HL-60/S4 treated with retinoic acid at 250 ng/mL for 4 days and 3 days (cell line): ENCODE measurements around the gene ATP2A1.

Source experiments
- in situ Hi-C: fragments of 300-500 bp; cut with MboI; formaldehyde crosslinking; loops from 2 replicates; pipeline ENCODE4 v1.7.0; 2022; ENCODE audit warnings: low sequenced_read_pairs

ATP2A1 gene

DNA sequence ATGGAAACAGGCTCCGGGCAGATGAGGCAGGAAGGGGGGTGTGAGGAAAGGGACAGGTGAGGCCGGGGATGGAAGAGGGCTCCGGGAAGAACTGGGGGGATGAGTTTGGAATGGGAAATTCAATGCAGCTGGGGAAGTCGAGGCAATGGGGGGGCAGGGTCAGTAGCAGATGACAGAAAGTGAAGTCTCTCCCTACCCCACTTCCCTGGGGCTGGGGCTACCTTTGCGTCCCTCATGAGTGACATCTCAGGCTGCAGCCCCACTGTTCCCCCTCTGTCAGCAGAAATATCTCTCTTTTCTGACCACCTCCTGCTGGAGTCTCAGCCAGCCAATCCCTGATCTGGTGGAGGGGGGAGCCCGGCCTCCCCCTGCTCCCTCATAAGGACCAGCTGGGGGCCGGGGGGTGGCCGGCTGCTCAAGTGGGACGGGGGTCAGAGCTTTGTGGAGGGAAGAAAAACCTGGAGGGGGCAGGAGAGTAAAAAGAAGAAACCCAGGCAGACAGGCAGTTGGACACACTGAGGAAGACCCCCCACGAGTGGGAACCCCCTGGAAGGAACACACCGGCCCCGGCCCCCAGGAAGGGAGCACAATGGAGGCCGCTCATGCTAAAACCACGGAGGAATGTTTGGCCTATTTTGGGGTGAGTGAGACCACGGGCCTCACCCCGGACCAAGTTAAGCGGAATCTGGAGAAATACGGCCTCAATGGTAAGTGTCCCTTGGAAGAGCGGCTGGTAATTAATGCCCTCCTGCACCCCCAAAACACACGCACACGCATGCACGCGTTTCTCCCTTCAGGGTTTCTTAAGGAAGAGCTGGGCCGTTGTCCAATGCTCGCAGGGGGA lies at the start of gene ATP2A1:
TSS of gene ATP2A1 (plus strand) at position 406 of the 844 bp plus-strand sequence. CDS start at position 590, 184 bp downstream.
- in situ Hi-C loops, result loop anchor here (5.0 kb wide), 1 partner anchor 46 kb away; no protein-coding TSS in a partner anchor

DNA sequence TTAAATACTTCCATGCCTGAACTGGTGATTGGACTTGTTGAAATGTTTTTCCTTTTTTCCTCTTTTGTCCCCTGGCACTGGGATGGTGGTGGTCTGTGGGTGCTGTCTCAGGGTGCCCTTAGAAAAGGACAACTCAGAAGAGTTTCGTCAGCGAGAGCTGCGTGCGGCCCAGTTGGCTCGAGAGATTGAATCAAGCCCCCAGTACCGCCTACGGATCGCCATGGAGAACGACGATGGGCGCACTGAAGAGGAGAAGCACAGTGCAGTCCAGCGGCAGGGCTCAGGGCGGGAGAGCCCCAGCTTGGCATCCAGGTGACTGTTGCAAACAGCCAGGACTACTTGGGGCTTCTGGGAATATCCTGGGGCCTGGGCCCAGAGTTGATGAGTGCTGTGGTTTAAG lies 48.5 kb upstream of the ATP2A1 start:
- in situ Hi-C loops, result loop anchor here (5.0 kb wide), 1 partner anchor 48 kb away; the partner anchor contains the start of gene ATP2A1

DNA sequence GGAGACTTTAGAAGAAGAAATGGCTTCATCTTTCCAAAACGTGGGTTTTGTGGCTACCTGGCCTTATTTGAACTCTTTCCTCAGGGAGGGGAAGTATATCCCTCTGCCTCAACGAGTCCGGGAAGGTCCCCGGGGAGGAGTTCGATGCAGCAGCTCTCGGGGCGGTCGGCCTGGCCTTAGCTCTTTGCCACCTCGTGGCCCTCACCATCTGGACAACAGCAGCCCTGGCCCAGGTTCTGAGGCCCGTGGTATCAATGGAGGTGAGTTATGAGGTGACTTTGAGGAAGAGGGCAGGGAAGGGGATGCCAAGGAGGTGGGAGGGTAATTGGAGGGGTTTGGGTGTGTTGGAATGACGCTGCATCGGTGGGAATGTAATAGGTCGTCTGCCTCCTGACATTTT lies 47.8 kb upstream of the ATP2A1 start:
- in situ Hi-C loops, result loop anchor here (5.0 kb wide), 1 partner anchor 47 kb away; the partner anchor contains the start of gene ATP2A1

DNA sequence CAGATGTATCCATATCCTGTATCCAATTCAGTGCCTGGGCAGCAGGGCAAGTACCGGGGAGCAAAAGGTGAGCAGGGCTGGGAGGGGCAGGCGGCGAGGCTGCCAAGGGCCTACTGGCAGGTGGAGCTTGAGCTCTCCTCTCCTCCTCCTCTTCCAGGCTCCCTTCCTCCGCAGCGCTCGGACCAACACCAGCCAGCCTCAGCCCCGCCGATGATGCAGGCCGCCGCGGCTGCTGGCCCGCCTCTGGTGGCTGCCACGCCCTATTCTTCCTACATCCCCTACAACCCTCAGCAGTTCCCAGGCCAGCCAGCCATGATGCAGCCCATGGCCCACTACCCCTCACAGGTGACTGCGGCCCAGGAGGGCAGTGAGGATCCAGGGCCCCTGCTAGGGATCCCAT lies 43.9 kb upstream of the ATP2A1 start:
- in situ Hi-C loops, result loop anchor here (5.0 kb wide), 1 partner anchor 43 kb away; the partner anchor contains the start of gene ATP2A1

DNA sequence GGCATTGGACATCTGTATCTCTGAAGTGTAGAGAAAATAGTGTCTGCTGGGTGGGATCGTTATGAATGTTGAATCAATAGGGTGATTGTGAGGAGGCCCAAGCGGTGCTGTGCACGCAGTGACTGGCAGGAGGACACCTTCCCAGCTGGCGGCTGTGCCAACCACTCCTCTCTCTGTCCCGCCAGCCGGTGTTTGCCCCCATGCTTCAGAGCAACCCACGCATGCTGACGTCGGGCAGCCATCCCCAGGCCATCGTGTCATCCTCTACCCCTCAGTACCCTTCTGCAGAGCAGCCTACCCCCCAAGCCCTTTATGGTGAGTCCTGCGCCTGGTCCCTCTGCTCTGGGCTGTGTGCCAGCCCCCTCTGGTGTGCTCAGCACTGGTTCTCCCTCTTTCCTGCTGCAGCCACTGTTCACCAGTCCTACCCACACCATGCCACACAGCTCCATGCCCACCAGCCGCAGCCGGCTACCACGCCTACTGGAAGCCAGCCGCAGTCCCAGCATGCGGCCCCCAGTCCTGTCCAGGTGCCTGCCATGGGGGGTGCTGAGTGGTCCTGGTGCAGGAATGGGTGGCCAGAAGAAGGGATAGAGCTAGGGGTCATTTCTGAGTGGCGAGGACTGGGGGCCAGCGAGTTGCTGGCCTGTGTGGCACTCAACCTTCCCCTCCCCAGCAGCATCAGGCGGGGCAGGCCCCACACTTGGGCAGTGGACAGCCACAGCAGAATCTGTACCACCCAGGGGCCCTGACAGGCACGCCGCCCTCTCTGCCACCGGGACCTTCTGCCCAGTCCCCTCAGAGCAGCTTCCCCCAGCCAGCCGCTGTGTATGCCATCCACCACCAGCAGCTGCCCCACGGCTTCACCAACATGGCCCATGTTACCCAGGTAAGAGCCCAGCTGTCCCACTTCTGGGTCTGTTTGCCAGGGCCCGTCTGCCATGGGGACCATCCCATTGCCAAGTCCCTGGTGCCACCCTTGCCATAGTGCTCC lies 43.1 kb upstream of the ATP2A1 start:
- in situ Hi-C loops, result loop anchor here (5.0 kb wide), 1 partner anchor 42 kb away; the partner anchor contains the start of gene ATP2A1

DNA sequence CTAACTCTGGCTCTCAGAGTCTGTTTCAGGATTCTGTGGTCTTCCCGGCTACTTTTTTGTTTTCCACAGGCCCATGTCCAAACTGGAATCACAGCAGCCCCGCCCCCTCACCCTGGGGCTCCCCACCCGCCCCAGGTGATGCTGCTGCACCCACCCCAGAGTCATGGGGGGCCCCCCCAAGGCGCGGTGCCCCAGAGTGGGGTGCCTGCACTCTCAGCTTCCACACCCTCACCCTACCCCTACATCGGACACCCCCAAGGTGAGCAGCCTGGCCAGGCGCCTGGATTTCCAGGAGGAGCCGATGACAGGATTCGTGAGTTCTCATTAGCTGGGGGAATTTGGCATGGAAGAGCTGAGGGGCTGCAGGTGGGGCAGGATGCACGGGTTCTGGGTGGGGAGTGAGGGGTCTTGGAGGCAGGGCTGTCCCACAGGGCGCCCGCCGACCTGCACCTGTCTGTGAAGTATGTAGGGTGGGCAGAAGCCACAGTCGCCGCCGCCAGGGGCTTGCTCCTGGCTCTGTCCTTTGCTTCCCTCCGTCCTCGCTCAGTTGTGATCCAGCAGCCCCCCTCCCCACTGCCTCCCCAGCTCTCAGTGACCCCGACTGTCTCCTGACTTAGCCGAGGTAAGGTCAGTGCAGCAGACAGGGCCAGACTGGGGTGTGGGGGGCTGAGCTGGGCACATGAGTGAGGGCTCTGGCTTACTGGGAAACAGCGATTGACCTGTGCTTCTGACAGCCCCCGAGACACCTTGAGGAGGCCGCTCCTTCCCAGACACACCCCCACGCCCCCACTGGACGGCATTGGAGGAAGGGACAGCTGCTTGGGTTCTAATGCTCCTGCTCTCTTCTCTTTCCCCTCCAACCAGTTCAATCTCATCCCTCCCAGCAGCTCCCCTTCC lies 42.2 kb upstream of the ATP2A1 start:
- in situ Hi-C loops, result no loop called here

DNA sequence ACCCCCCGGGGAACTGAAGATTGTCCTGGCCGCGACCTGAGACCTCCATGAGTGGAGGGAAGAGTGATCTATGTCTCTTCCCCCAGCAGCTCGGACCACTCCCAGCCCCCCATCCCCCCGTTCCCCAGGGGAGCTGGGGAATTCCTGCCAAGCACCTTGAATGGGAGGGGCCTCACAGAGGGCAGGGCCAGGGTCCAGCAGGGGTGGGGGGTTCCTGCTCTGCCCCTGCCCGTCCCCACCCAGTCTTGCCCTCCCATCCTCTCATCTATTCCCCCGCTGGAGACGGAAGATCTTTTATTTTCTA lies 41.6 kb upstream of the ATP2A1 start:
- in situ Hi-C loops, result no loop called here

DNA sequence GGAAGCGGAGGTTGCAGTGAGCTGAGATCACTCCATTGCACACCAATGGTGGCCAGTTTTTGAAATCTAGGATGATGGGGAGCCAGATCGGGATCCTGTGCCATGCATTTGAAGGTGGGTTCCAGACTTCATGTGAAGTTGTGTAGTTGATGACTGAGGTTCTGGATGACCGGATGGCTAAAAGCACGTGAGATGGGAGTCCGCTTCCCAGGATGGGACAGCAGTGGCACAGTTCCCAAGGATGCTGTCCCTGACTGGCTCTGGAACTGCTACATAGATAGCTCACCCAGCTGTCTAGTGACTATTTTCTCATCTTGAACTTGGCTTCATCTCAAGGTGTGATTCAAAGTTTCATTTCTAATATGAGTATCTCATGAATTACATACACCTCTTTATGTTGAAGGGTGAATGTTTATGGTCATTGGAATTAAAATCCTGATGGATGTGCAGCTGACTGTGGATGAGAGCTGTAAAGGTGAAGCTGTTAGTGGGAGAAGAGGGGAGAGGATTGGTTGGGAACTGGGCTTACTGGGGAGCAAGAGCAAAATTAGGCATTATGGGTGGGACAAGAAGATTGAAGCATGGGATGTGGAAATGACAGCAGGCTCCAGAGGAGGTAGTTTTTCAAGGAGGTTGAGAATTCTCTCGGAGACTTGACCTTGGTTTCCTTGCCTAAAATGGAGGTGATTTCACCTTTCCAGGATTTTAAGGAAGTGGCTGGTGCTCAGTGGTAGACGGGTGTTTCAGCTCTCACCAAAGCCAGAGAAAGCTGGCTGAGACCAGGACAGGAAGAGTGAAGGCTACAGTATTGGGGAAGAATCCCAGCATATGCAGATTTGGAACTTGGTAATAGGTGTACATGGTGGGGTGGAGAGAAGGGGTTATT lies 40.4 kb upstream of the ATP2A1 start:
- in situ Hi-C loops, result no loop called here

DNA sequence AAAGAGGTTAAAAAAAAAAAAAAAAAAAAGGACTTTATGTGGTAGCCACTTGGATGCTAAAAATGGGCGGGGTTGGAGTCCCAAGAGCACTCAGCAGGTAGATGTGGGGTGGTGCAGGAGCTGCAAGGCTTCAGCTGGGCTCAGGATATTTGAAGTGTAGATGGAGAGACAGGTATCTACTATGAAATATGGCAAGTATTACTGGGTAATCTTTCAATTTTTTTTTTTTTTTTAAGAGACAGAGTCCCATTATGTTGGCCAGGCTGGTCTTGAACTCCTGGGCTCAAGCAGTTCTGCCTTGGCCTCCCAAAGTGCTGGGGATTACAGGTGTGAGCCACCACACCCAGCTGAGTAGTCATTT lies 39.8 kb upstream of the ATP2A1 start:
- in situ Hi-C loops, result no loop called here

DNA sequence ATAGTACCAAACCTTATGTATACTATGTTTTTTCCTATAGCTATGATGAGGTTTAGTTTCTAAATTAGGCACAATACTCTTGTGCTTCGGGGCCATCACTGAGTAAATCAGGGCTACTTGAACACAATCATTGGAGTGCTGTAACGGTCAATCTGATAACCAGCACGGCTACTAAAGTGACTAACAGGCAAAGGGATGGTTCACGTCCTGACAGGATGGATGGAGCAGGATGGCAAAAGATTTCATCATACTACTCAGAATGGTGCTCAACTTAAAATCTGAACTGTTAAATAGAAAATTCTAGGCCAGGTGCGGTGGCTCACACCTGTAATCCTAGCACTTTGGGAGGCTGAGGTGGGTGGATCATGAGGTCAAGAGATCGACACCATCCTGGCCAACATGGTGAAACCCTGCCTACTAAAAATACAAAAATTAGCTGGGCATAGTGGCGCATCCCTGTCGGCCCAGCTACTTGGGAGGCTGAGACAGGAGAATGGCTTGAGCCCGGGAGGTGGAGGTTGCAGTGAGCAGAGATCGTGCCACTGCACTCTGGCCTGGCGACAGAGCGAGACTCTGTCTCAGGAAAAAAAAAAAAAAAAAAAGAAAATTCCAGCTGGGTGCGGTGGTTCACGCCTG lies 39.2 kb upstream of the ATP2A1 start:
- in situ Hi-C loops, result no loop called here

DNA sequence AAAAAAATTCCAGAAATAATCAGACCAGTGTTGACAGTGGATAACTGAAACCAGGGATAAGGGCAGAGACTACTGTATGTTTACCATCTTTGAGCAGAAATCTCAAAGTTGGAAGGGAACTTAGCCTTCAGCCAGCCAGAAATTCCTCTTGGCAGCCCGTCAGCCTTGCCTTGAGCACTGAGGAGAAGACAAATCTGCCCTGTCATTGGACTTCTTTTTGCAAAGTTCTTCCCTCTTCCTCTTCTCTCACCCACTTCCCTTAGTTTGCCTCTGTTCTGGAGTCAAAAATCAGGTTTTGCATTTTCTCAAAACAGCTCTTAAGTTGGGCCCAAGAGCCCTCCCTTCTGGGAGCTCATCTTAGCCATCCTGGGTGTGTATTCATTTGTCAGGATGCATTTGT lies 38.4 kb upstream of the ATP2A1 start:
- in situ Hi-C loops, result no loop called here

DNA sequence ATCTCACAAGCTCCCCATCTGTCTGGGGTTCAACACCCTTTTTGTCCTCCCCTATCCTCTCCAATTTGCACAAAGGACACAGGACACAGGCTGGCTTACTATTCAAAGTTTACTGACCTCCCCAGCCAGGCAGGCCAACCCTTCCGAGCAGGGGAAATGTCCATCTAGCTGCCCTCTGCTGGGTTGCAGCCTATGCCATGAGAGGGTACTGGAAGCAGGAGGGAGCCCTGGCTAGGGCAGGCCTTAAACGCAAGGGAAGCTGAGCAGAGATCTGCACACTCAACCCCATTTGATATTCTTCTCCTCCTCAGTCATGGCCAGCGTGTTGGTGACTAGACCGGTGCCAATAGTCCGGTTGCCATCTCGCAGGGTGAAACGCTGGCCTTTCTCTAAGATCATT lies 35.6 kb upstream of the ATP2A1 start:
- in situ Hi-C loops, result no loop called here

DNA sequence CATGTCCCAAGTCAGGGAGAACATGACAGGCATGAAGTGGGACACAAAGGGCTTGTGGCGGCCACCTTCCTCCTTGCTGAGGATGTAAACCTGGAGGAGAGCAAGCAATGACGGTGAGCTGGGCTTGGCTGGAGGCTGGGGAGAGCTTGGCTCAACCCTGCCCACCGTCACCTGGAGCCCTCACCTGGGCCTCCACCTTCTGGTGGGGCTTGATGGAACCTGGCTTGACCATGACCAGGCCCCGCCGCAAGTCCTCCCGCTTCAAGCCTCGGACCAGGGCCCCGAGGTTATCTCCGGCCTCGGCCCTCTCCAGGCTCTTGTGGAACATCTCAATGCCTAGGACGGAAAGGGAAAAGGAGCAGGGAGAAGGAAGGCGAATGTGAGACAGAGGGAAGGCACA lies 34.5 kb upstream of the ATP2A1 start:
- in situ Hi-C loops, result no loop called here

DNA sequence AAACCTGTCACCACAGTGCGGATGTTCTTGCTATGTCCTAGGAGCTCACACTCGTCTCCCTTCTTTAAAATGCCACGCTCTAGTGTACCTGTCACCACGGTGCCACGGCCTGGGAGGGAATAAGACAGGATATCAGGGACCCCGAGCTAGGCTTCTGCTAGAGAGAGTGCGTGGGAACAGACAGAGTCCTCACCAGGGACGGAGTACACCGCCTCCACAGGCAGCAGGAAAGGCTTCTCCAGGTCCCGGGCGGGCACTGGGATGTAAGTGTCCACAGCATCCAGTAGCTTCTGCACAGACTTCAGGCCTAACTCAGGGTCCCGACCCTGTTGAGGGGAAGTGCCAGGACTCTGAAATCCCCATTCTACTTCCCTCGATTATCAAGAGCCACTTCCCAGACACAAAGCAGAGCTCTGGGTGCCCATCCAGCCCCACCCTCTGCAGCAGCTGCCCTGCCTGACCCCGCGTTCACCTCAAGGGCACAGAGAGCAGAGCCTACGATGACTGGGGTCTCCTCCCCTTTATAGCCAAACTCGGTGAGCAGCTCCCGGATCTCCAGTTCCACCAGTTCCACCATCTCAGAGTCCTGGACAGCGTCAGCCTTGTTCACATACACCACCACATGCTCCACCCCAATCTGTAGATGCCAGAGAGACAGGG lies 33.9 kb upstream of the ATP2A1 start:
- in situ Hi-C loops, result no loop called here

DNA sequence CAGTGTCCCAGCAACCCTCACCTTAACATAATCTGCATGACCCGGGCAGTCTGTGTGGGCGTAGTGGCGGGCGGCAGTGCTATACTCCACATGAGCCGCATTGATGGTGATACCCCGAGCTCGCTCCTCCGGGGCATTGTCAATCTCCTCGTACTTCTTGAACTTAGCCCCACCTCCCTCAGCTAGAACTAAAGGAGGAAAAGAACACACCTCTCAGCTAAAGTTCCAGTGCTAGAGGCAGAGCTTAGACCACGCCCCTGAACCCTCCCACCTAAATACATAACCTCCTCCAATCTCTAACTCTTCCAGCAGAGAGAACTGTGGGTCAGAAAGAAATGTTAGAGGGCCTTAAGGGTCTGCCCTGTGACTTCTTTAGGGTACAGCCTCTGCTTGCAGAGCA lies 33.0 kb upstream of the ATP2A1 start:
- in situ Hi-C loops, result no loop called here

DNA sequence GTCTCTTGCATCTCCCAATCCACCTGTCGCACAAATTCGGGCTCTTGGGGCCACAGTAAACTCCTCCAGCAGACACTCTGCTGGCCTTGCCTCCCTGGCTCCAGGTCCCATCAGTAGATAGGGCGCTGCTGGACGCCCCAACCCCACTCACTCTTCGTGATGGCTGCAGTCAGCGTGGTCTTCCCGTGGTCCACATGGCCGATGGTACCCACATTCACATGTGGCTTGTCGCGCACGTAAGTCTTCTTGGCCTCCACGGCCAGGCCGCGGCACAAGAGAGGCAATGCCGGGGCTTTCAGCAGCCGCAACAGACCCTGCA lies 32.6 kb upstream of the ATP2A1 start:
- in situ Hi-C loops, result no loop called here

DNA sequence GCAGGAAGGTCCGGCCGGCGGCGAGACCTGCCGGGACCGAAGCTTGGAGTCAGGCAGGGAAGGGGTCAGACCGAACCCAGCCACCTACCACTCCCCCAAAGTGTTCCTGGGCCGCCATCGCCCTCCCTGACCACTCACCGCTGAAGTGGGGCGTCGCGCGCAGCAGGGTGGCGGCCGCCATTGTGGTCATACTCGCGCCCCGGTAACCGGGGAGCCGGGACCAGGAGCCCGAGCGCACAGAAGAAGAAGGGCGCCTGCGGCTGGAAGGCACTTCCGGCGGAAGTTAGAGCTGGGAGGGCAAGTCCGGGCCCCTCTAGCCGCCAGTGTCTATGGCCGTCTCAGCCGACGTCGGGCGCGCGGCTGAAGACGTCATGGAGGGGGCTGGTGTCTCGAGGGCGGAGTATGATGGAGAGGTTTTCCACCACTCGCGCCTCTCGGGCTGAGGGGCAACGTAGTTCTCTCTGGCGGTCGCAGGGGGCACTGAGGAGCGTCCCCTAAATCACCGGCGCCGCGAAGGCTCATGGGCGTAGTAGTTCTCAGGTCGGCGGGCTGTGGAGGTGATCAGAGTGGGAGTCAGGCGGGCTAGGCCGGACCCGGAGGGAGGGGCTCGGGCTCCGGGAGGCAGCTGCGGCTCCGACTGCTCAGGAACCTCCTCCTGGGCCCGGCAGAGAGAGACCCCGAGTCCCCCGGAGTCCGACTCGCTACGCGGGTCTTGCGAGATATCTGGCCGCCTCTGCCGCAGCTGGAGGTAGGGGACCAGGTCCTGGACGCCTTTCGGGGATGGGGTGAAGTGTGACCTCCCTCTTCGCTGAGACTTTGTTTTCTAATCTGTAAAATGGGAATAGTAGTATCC lies 32.0 kb upstream of the ATP2A1 start, which contains the start of gene TUFM:
TSS of gene TUFM (minus strand) at position 269 of the 853 bp plus-strand sequence. CDS start at position 190, 79 bp downstream.
- in situ Hi-C loops, result no loop called here

DNA sequence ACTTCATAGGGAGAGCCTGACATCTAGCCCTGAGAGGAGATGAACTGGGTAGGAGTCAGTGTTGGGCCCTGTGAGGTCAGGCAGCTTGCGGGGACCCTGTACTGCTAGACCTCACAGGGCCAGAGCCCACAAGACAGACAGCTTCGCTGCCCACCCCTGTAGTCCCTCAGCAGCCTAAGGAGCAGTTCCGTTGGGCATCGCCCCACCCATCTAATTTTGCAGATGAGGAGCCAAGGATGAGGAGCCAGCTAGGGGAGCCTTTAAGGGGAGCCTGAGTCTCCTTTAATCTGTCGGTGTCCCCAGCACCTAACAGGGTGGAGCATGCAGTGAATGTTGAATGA lies 31.4 kb upstream of the ATP2A1 start:
- in situ Hi-C loops, result no loop called here
